Karpas-422 (cell line): ENCODE measurements around the gene PELI2. TPM values are rescaled to one million over a fixed set of nuclear protein-coding genes. Genes with fewer than 3 reads are reported as not detected.

ENCODE experiments used
- DNase-seq: peaks from one replicate; pipeline ENCODE4 v3.0.0-alpha.2; 2015
- H2AFZ ChIP-seq: fragments of 200-600 bp; sonication (generic); 2 replicates; pipeline ENCODE4 v1.6.1; 2014; ENCODE audit warnings: antibody characterized with exemption, low read length, mixed read lengths
- H3K27ac ChIP-seq: fragments of 200-600 bp; sonication (generic); 2 replicates; pipeline ENCODE4 v1.5.1; 2014; ENCODE audit warnings: mild to moderate bottlenecking, low read length, moderate library complexity
- H3K27me3 ChIP-seq: fragments of 200-600 bp; sonication (generic); 2 replicates; pipeline ENCODE4 v1.6.1; 2014; ENCODE audit warnings: low read length, mixed read lengths
- H3K36me3 ChIP-seq: fragments of 200-600 bp; sonication (generic); 2 replicates; pipeline ENCODE4 v1.6.1; 2014; ENCODE audit warnings: low read length, mixed read lengths; ENCODE audit not compliant: insufficient read depth
- H3K4me1 ChIP-seq: fragments of 200-600 bp; sonication (generic); 2 replicates; pipeline ENCODE4 v1.6.1; 2014; ENCODE audit warnings: mild to moderate bottlenecking, low read length, mixed read lengths
- H3K4me2 ChIP-seq: fragments of 200-600 bp; sonication (generic); 2 replicates; pipeline ENCODE4 v1.6.1; 2014; ENCODE audit warnings: low read length, low read depth, mild to moderate bottlenecking; ENCODE audit not compliant: poor library complexity, severe bottlenecking
- H3K4me3 ChIP-seq: fragments of 200-600 bp; sonication (generic); 2 replicates; pipeline ENCODE4 v1.5.1; 2014; ENCODE audit warnings: mild to moderate bottlenecking, antibody characterized with exemption, low read length, mixed read lengths
- H3K79me2 ChIP-seq: fragments of 200-600 bp; sonication (generic); 2 replicates; pipeline ENCODE4 v1.6.1; 2014; ENCODE audit warnings: mild to moderate bottlenecking, low read length, mixed read lengths
- H3K9ac ChIP-seq: fragments of 200-600 bp; sonication (generic); 2 replicates; pipeline ENCODE4 v1.6.0; 2014; ENCODE audit warnings: low read length
- H3K9me2 ChIP-seq: fragments of 200-600 bp; sonication (generic), shearing (Covaris generic); replicated peaks from 2 replicates; pipeline ENCODE4 v1.6.0; 2014; ENCODE audit warnings: mild to moderate bottlenecking, low read length, moderate library complexity; ENCODE audit not compliant: insufficient read depth
- H3K9me3 ChIP-seq: fragments of 300-700, 200-600 bp; sonication (generic); 2 replicates; pipeline ENCODE4 v1.6.1; 2014; ENCODE audit warnings: low read length, mixed read lengths
- H4K20me1 ChIP-seq: fragments of 200-600 bp; sonication (generic); 2 replicates; pipeline ENCODE4 v1.6.1; 2014; ENCODE audit warnings: mild to moderate bottlenecking, antibody characterized with exemption, low read length, low read depth; ENCODE audit not compliant: insufficient read depth
- total RNA-seq: library from RNA; depleted of rRNA; stranded (reverse); fragments of >200 nt; shearing (Covaris generic); gene quantifications from 2 replicates; pipeline ENCODE4 v1.2.3, GENCODE V29; 2014; ENCODE audit warnings: low replicate concordance

The PELI2 gene
- total RNA-seq, 1 experiment from 2014 or later = 0.30 TPM

GRCh38 chr14:56131004-56131864 lies 13.0 kb downstream of the PELI2 start:
- Histone ChIP-seq H3K9ac (no peak overlapping the region), H3K4me1 (no peaks in the 10 kb centered on the region), H3K9me2 (no peaks in the 10 kb centered on the region), H3K27ac (no peak overlapping the region), H3K36me3 (no peaks in the 10 kb centered on the region), H3K4me2 (no peak overlapping the region), H3K79me2 (no peaks in the 10 kb centered on the region), H3K9me3 (no peaks in the 10 kb centered on the region), H4K20me1 (no peaks in the 10 kb centered on the region), H2AFZ (no peak overlapping the region), H3K4me3 (no peak overlapping the region), H3K27me3 (no peaks in the 10 kb centered on the region)
- no peak for DNase-seq

GRCh38 chr14:56131865-56132833 lies 13.9 kb downstream of the PELI2 start:
- Histone ChIP-seq H3K4me3 (no peak overlapping the region), H3K27ac (no peak overlapping the region), H3K4me2 (no peak overlapping the region), H3K79me2 (no peaks in the 10 kb centered on the region), H4K20me1 (no peaks in the 10 kb centered on the region), H3K9ac (no peak overlapping the region), H3K4me1 (no peaks in the 10 kb centered on the region), H2AFZ (no peak overlapping the region), H3K9me2 (no peaks in the 10 kb centered on the region), H3K36me3 (no peaks in the 10 kb centered on the region), H3K9me3 (no peaks in the 10 kb centered on the region), H3K27me3 (no peaks in the 10 kb centered on the region)
- no peak for DNase-seq

- no peaks in the 10 kb centered on the region for H3K79me2 ChIP-seq
- H4K20me1 ChIP-seq = no peaks in the 10 kb centered on the region
Observed at GRCh38 chr14:56133547-56133946, 15.3 kb downstream of the PELI2 start.

GRCh38 chr14:56135001-56135400 lies 16.8 kb downstream of the PELI2 start:
- Histone ChIP-seq H3K4me3 (no peak overlapping the region), H3K9me2 (no peaks in the 10 kb centered on the region), H3K9me3 (no peaks in the 10 kb centered on the region), H3K4me1 (no peaks in the 10 kb centered on the region), H2AFZ (no peak overlapping the region), H3K4me2 (no peak overlapping the region), H3K36me3 (no peaks in the 10 kb centered on the region), H3K27me3 (no peaks in the 10 kb centered on the region), H3K79me2 (no peaks in the 10 kb centered on the region), H4K20me1 (no peaks in the 10 kb centered on the region), H3K9ac (no peak overlapping the region), H3K27ac (no peak overlapping the region)
- no peak for DNase-seq

More at GRCh38 chr14:56133547-56133946, 15.3 kb downstream of the PELI2 start:
- no peak for DNase-seq
- Histone ChIP-seq H3K27ac (no peak overlapping the region), H2AFZ (no peak overlapping the region), H3K27me3 (no peaks in the 10 kb centered on the region), H3K36me3 (no peaks in the 10 kb centered on the region), H3K9me2 (no peaks in the 10 kb centered on the region), H3K4me1 (no peaks in the 10 kb centered on the region), H3K4me3 (no peak overlapping the region), H3K9me3 (no peaks in the 10 kb centered on the region), H3K4me2 (no peak overlapping the region), H3K9ac (no peak overlapping the region)

- no peak overlapping the region for H3K4me3 ChIP-seq
- H3K36me3 ChIP-seq = no peaks in the 10 kb centered on the region
- no peak overlapping the region for H3K27ac ChIP-seq
- no peaks in the 10 kb centered on the region for H4K20me1 ChIP-seq
- H3K79me2 ChIP-seq = no peaks in the 10 kb centered on the region
- H2AFZ ChIP-seq = no peak overlapping the region
- H3K9ac ChIP-seq = no peak overlapping the region
- no peaks in the 10 kb centered on the region for H3K27me3 ChIP-seq
- no peak overlapping the region for H3K4me2 ChIP-seq
- no peaks in the 10 kb centered on the region for H3K4me1 ChIP-seq
- H3K9me2 ChIP-seq = no peaks in the 10 kb centered on the region
- DNase-seq = no peak
- H3K9me3 ChIP-seq = no peaks in the 10 kb centered on the region
Observed at GRCh38 chr14:56135668-56136067, 17.5 kb downstream of the PELI2 start.

- Histone ChIP-seq H3K4me1 (no peaks in the 10 kb centered on the region), H3K79me2 (no peaks in the 10 kb centered on the region), H3K9ac (no peak overlapping the region), H3K9me2 (no peaks in the 10 kb centered on the region), H4K20me1 (no peaks in the 10 kb centered on the region), H3K9me3 (no peaks in the 10 kb centered on the region), H3K4me2 (no peak overlapping the region), H3K27me3 (no peaks in the 10 kb centered on the region), H3K27ac (no peak overlapping the region), H3K36me3 (no peaks in the 10 kb centered on the region), H2AFZ (no peak overlapping the region), H3K4me3 (no peak overlapping the region)
- DNase-seq = no peak
Observed at GRCh38 chr14:56136571-56137452, 18.6 kb downstream of the PELI2 start.

- no peak overlapping the region for H2AFZ ChIP-seq
- H3K27ac ChIP-seq = no peak overlapping the region
- H3K9ac ChIP-seq = no peak overlapping the region
- H3K4me2 ChIP-seq = no peak overlapping the region
- no peaks in the 10 kb centered on the region for H4K20me1 ChIP-seq
- no peaks in the 10 kb centered on the region for H3K9me2 ChIP-seq
- H3K79me2 ChIP-seq = no peaks in the 10 kb centered on the region
- DNase-seq = no peak
- H3K9me3 ChIP-seq = no peaks in the 10 kb centered on the region
- no peaks in the 10 kb centered on the region for H3K27me3 ChIP-seq
- H3K36me3 ChIP-seq = no peaks in the 10 kb centered on the region
- no peak overlapping the region for H3K4me3 ChIP-seq
- H3K4me1 ChIP-seq = no peaks in the 10 kb centered on the region
Observed at GRCh38 chr14:56137453-56137807, 19.2 kb downstream of the PELI2 start.
